Left lobe of liver (tissue), 2 donors: ENCODE measurements around the gene TMEM192. TPM values are rescaled to one million over a fixed set of nuclear protein-coding genes. Genes with fewer than 3 reads are reported as not detected.
"Not testable (repeated sequence)": the region's sequence is repeated elsewhere in the genome, so short reads cannot be mapped to it uniquely, and the experiment has no call there.

Source experiments
- ATAC-seq: fragments of 200-7000 bp; cut with Tn5 transposase; one replicate; pipeline ENCODE4 v1.9.1; 2020; ENCODE audit warnings: mild to moderate bottlenecking, moderate library complexity
- DNase-seq: peaks from one replicate; pipeline ENCODE4 v3.0.0-alpha.2; 2020; ENCODE audit warnings: low spot score
- total RNA-seq: library from RNA; stranded (reverse); gene quantifications from one replicate; pipeline ENCODE4 v1.2.1, GENCODE V29; 2021
- donor health status: DM: no; HTN: no; CAD: no; lungs with moderate emphysema.
- donor health status: DM: no; HTN: yes; CAD: no.

TMEM192 gene
- 26.5 TPM for total RNA-seq

GRCh38 chr4:165112368-165113121 lies at the start of gene TMEM192:
TSS of gene TMEM192 (minus strand) at chr4:165112860. CDS start at chr4:165112773, 87 bp downstream.
- ATAC-seq = peak; percentile 96
- DNase-seq = peak; percentile 98

DNA sequence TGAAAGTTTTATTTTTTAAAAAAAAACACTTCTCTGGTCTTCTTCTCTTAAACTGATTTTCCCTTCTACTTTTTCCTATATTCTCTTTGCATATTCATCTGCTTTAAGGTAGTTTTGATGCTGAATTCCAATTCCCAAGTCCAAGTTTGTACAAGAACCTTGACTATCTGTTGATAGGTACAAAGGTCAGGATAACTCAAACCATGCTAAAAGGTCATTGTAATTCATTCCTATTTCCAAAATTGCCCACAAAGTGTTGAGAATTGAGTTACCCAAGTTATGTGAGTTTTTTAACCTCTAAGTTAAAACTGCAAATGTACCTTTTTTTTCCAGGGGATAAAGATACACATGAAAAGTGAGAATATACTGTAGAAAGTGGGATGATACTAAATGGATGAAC lies 46.1 kb upstream of the TMEM192 start:
- DNase-seq (no peak), ATAC-seq (peak; percentile 76)

DNA sequence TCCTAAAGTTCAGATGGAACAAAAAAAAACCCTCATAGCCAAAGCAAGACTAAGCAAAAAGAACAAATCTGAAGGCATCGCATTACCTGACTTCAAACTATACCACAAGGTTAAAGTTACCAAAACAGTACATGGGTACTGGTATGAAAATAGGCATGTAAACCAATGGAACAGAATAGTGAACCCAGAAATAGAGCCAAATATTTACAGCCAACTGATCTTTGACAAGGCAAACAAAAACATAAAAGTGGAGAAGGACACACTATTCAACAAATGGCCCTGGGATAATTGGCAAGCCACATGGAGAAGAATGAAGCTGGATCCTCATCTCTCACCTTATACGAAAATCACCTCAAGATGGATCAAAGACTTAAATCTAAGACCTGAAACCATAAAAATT lies 44.2 kb upstream of the TMEM192 start:
- ATAC-seq = peak; percentile 71
- DNase-seq = no peak

DNA sequence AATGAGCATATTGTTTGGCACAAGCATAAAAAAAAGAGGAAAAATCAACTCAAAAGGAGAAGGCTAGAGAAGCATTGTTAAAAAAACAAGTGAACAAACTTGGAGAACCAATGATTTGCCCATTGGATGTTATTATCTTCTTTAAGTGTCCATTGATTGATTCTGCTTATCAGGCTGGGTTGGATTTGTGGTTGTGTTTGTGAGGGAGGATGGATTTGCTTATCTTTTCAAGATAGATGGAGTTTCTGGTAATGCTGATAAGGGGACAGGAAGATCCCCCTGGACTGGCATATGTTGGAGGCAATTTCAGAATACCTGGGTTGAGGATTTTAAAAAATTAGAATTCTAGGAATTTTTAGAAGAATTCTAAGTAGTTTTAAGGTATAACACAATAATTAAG lies 41.8 kb upstream of the TMEM192 start:
- ATAC-seq (no peak), DNase-seq (no peak)

- ATAC-seq = no peak
- DNase-seq = no peak
Observed at GRCh38 chr4:165152527-165152926, 39.9 kb upstream of the TMEM192 start.

- ATAC-seq (no peak), DNase-seq (no peak)
Observed at GRCh38 chr4:165151734-165152133, 39.1 kb upstream of the TMEM192 start.

GRCh38 chr4:165150545-165150944 lies 37.9 kb upstream of the TMEM192 start:
- DNase-seq (peak; percentile 79), ATAC-seq (peak; percentile 99)

GRCh38 chr4:165138843-165139242 lies 26.2 kb upstream of the TMEM192 start:
- DNase-seq = peak; percentile 54
- ATAC-seq = peak; percentile 7

- peak; percentile 64 for ATAC-seq
- no peak for DNase-seq
Observed at GRCh38 chr4:165137205-165137604, 24.5 kb upstream of the TMEM192 start.

- peak; percentile 82 for DNase-seq
- peak; percentile 88 for ATAC-seq
Observed at GRCh38 chr4:165136529-165136928, 23.9 kb upstream of the TMEM192 start.

DNA sequence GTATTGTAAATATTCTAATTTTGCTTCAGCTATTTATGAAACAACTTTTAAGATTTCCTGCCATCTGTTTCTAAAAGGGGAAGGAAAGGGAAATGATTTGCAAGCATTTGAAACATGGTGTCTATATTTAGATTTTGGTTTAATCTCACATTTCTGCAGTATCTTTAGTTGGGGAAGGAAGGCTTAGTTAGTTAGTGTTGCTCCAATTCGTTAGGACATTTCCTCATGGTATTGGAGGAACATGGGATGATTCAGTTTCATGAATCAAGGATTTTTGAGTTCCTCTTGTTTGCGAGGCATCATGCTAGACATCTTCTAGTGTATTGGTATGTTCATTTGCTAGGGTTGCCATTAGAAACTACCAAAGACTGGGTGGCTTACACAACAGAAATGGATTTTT lies 20.5 kb upstream of the TMEM192 start:
- ATAC-seq = no peak

GRCh38 chr4:165131247-165131832 lies 18.7 kb upstream of the TMEM192 start:
- DNase-seq (peak; percentile 67), ATAC-seq (peak; percentile 96)

More for the DNA sequence above, 20.5 kb upstream of the TMEM192 start:
- no peak for DNase-seq

GRCh38 chr4:165129924-165130323 lies 17.3 kb upstream of the TMEM192 start:
- DNase-seq (no peak), ATAC-seq (no peak)

DNA sequence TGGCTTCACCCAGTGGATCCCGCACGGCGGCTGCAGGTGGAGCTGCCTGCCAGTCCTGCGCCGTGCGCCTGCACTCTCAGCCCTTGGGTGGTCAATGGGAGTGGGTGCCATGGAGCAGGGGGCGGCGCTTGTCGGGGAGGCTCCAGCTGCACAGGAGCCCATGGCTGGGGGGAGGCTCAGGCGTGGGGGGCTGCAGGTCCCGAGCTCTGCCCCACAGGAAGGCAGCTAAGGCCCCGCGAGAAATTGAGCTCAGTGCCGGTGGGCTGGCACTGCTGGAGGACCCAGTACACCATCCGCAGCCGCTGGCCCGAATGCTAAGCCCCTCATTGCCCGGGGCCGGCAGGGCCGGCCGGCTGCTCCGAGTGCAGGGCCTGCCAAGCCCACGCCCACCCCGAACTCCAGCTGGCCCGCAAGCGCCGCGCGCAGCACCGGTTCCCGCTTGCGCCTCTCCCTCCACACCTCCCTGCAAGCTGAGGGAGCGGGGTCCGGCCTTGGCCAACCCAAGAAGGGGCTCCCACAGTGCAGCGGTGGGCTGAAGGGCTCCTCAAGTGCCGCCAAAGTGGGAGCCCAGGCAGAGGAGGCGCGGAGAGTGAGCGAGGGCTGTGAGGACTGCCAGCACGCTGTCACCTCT lies 13.3 kb upstream of the TMEM192 start:
- ATAC-seq, DNase-seq: not testable (repeated sequence)

- no peak for DNase-seq
- ATAC-seq = no peak
Observed at GRCh38 chr4:165124488-165124887, 11.8 kb upstream of the TMEM192 start.

DNA sequence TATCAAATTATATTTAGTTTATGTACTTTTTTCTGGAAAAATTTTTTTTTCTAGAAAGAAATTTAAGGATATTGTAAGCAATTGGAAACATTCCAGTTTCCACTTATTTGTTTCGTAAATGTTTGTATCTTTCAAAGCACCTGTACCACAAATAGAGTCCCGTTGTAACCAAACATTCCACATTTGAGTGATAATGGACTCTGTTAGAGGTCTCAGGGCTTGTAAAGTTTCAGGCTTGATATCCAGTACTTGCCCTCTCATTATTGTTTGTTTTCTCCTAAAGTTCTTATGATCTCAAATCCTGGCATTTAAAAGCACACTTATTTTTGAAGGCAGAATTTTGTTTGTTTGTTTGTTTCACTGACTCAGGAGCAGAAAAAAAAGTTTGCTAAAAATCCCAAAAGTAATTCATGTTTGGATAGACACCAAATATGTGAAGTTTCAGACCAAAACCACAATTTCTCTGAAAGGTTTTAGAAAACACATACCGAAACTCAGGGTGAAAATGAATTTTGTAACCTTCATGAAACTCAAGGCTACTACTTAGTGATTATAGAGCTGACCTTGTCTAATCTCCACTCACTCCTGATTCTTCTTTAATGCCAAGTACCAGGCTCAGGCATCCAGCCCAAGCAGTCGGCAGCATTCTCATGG lies 5.7 kb upstream of the TMEM192 start:
- DNase-seq (no peak), ATAC-seq (no peak)

GRCh38 chr4:165115301-165115700 lies 2.6 kb upstream of the TMEM192 start:
- ATAC-seq (no peak), DNase-seq (no peak)

- ATAC-seq (no peak), DNase-seq (no peak)
Observed at GRCh38 chr4:165111906-165112367, 723 bp downstream of the TMEM192 start.

- ATAC-seq (peak; percentile 85), DNase-seq (no peak)
Observed at GRCh38 chr4:165106518-165106917, 6.1 kb downstream of the TMEM192 start.

DNA sequence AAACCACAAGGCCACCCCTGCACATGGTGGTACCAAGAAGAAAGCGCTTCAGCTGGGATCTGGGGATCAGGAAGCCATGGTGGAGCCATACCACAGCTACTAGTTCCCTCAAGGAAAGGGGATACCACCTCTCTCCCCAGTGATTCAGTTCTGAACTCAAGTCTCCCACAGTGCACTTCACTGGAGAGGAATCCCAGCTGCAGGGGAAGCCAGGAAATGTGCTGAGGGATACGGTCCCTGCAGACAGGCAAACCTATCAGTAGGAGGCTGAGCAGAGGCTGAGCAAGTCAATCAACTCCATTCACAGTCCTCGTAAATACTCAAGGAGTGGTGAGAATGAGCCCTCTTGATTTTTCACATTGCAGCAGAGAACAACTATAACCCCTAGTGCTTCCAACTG lies 11.0 kb downstream of the TMEM192 start:
- ATAC-seq = no peak
- no peak for DNase-seq

GRCh38 chr4:165096776-165097175 lies 15.9 kb downstream of the TMEM192 start:
- no peak for DNase-seq
- ATAC-seq = peak; percentile 65
